Left ventricle myocardium inferior (tissue), 1 donor: Measurements from ENCODE around the gene CLEC4G. TPM values are rescaled to one million over a fixed set of nuclear protein-coding genes. Genes with fewer than 3 reads are reported as not detected.

Experiments
- DNase-seq: peaks from one replicate; pipeline ENCODE4 v3.0.0-alpha.2; 2020
- H3K27ac ChIP-seq: fragments of 200-600 bp; replicated peaks from 2 replicates; pipeline ENCODE4 v1.8.0; 2021
- H3K27me3 ChIP-seq: fragments of 200-600 bp; 2 replicates; pipeline ENCODE4 v1.8.0; 2021; ENCODE audit warnings: low read depth
- H3K36me3 ChIP-seq: fragments of 200-600 bp; 2 replicates; pipeline ENCODE4 v1.8.0; 2021
- H3K4me1 ChIP-seq: fragments of 200-600 bp; 2 replicates; pipeline ENCODE4 v1.8.0; 2021
- H3K4me3 ChIP-seq: fragments of 200-600 bp; 2 replicates; pipeline ENCODE4 v1.8.0; 2021; ENCODE audit warnings: mild to moderate bottlenecking, moderate library complexity
- H3K9me3 ChIP-seq: fragments of 200-600 bp; replicated peaks from 2 replicates; pipeline ENCODE4 v1.8.0; 2021
- CTCF ChIP-seq: fragments of 200-600 bp; IDR thresholded peaks from 2 replicates; pipeline ENCODE4 v1.8.0; 2021; ENCODE audit warnings: antibody characterized with exemption, mild to moderate bottlenecking, borderline replicate concordance
- intact Hi-C: fragments of 100-400 bp; cut with micrococcal nuclease; formaldehyde crosslinking; loops from one replicate; pipeline ENCODE4 v1.11.0; 2022
- total RNA-seq: library from RNA; stranded (reverse); fragmentation: NEBNext Ultra II Directional; extraction: Animal tissue kit (Norgen Biotek cat#: 25700); gene quantifications from one replicate; pipeline ENCODE4 v1.2.1, GENCODE V29; 2021
- donor health status: DM: no; HTN: yes; CAD: no; lungs with severe emphysema.

Gene CLEC4G
- total RNA-seq, 1 donor from 2014 or later = 0.71 TPM

- intact Hi-C loops = no loop called here
Measured at GRCh38 chr19:7773841-7774240, 41.9 kb upstream of the CLEC4G start.

GRCh38 chr19:7772752-7773291 lies 40.9 kb upstream of the CLEC4G start:
- H3K4me3 ChIP-seq = no peak overlapping the region

More at GRCh38 chr19:7773841-7774240, 41.9 kb upstream of the CLEC4G start:
- no peak for DNase-seq
- Histone ChIP-seq H3K4me1 (no peaks in the 10 kb centered on the region), H3K9me3 (no peaks in the 10 kb centered on the region), H3K4me3 (no peak overlapping the region), H3K36me3 (no peaks in the 10 kb centered on the region), H3K27ac (no peak overlapping the region), H3K27me3 (peaks cover 87% of the 10 kb centered on the region)
- TF ChIP-seq CTCF = no peak

GRCh38 chr19:7771072-7771471 lies 39.2 kb upstream of the CLEC4G start:
- Histone ChIP-seq H3K27me3 (peaks cover 89% of the 10 kb centered on the region), H3K27ac (no peak overlapping the region), H3K36me3 (no peaks in the 10 kb centered on the region), H3K9me3 (no peaks in the 10 kb centered on the region), H3K4me1 (no peaks in the 10 kb centered on the region), H3K4me3 (no peak overlapping the region)
- DNase-seq = no peak
- TF ChIP-seq CTCF = no peak
- intact Hi-C loops = no loop called here

More at GRCh38 chr19:7772752-7773291, 40.9 kb upstream of the CLEC4G start:
- Histone ChIP-seq H3K9me3 (no peaks in the 10 kb centered on the region), H3K36me3 (no peaks in the 10 kb centered on the region), H3K27me3 (peaks cover 87% of the 10 kb centered on the region), H3K4me1 (no peaks in the 10 kb centered on the region), H3K27ac (no peak overlapping the region)
- TF ChIP-seq CTCF = no peak
- intact Hi-C loops = no loop called here
- no peak for DNase-seq

GRCh38 chr19:7769171-7769570 lies 37.3 kb upstream of the CLEC4G start:
- peaks cover 84% of the 10 kb centered on the region for H3K27me3 ChIP-seq
- no peak for TF ChIP-seq CTCF
- H3K4me3 ChIP-seq = no peak overlapping the region
- intact Hi-C loops = no loop called here
- H3K27ac ChIP-seq = no peak overlapping the region
- no peaks in the 10 kb centered on the region for H3K36me3 ChIP-seq
- H3K4me1 ChIP-seq = no peaks in the 10 kb centered on the region
- no peak for DNase-seq
- no peaks in the 10 kb centered on the region for H3K9me3 ChIP-seq

GRCh38 chr19:7767487-7767886 lies 35.6 kb upstream of the CLEC4G start:
- intact Hi-C loops = no loop called here
- H3K36me3 ChIP-seq = no peaks in the 10 kb centered on the region
- H3K9me3 ChIP-seq = no peaks in the 10 kb centered on the region
- no peak for TF ChIP-seq CTCF
- H3K27me3 ChIP-seq = peaks cover 88% of the 10 kb centered on the region
- DNase-seq = no peak
- H3K4me3 ChIP-seq = no peak overlapping the region
- no peak overlapping the region for H3K27ac ChIP-seq
- no peaks in the 10 kb centered on the region for H3K4me1 ChIP-seq
